IMR-90 (cell line): ENCODE data around the gene GYG2. TPM values are rescaled to one million over a fixed set of nuclear protein-coding genes. Genes with fewer than 3 reads are reported as not detected.

ENCODE experiments used
- ATAC-seq: fragments of 200-7000 bp; cut with Tn5 transposase; 2 replicates; pipeline ENCODE4 v1.9.1; 2020; ENCODE audit warnings: low read depth, mild to moderate bottlenecking, moderate library complexity
- BruUV-seq: library from RNA; stranded (reverse); fragments of 400-500 nt; replicated peaks from 2 replicates; lab custom pipeline; 2021; lab: Mats Ljungman, UMichigan
- CTCF ChIA-PET: fragments of 300-600 bp; formaldehyde crosslinking; extraction: SDS; loops from one replicate; lab custom pipeline; 2021; ENCODE audit warnings: antibody characterized with exemption; lab: Yijun Ruan, JAX
- POLR2A ChIA-PET: fragments of 300-600 bp; sonication (Branson Sonifier 250); formaldehyde crosslinking; loops from one replicate; lab custom pipeline; 2022; ENCODE audit warnings: antibody characterized with exemption; ENCODE audit not compliant: unreplicated experiment; lab: Charles Lee
- DNase-seq: peaks from one replicate; pipeline ENCODE4 v3.0.0; 2013
- H2AFZ ChIP-seq: replicated peaks from 2 replicates; pipeline ENCODE3; 2013; ENCODE audit warnings: low read length, mild to moderate bottlenecking; ENCODE audit not compliant: poor library complexity
- H2AK5ac ChIP-seq: 2 replicates; pipeline ENCODE4 v1.6.1; 2013; ENCODE audit warnings: low read depth, low read length, inconsistent platforms
- H2AK9ac ChIP-seq: replicated peaks from 2 replicates; pipeline ENCODE3; 2013; ENCODE audit warnings: mild to moderate bottlenecking, low read depth, low read length, moderate library complexity; ENCODE audit not compliant: poor library complexity
- H2BK120ac ChIP-seq: 2 replicates; pipeline ENCODE4 v1.6.1; 2013; ENCODE audit warnings: low read depth, low read length, inconsistent platforms
- H2BK15ac ChIP-seq: 3 replicates; pipeline ENCODE4 v1.6.1; 2013; ENCODE audit warnings: low read depth, low read length, inconsistent platforms
- H2BK20ac ChIP-seq: 2 replicates; pipeline ENCODE4 v1.6.1; 2013; ENCODE audit warnings: low read depth, mild to moderate bottlenecking, inconsistent platforms, low read length, moderate library complexity
- H2BK5ac ChIP-seq: 2 replicates; pipeline ENCODE4 v1.6.1; 2013; ENCODE audit warnings: mild to moderate bottlenecking, low read depth, low read length, inconsistent platforms; ENCODE audit not compliant: poor library complexity, severe bottlenecking
- H3K14ac ChIP-seq: replicated peaks from 2 replicates; pipeline ENCODE4 v1.6.1; 2013; ENCODE audit warnings: low read depth, low read length, inconsistent platforms
- H3K18ac ChIP-seq: 2 replicates; pipeline ENCODE4 v1.6.1; 2013; ENCODE audit warnings: low read depth, low read length, control low read depth
- H3K23ac ChIP-seq: 2 replicates; pipeline ENCODE4 v1.6.1; 2013; ENCODE audit warnings: low read depth, low read length, inconsistent platforms
- H3K27ac ChIP-seq: 2 replicates; pipeline ENCODE4 v1.5.1; 2013; ENCODE audit warnings: mild to moderate bottlenecking, control low read depth, low read length; ENCODE audit not compliant: insufficient read depth
- H3K27me3 ChIP-seq: 2 replicates; pipeline ENCODE4 v1.6.1; 2013; ENCODE audit warnings: low read length; ENCODE audit not compliant: control insufficient read depth, insufficient read depth
- H3K36me3 ChIP-seq: 2 replicates; pipeline ENCODE4 v1.6.1; 2013; ENCODE audit warnings: low read length, mixed read lengths; ENCODE audit not compliant: control insufficient read depth, insufficient read depth
- H3K4ac ChIP-seq: 2 replicates; pipeline ENCODE4 v1.6.1; 2013; ENCODE audit warnings: low read depth, low read length, inconsistent platforms
- H3K4me1 ChIP-seq: 2 replicates; pipeline ENCODE4 v1.6.1; 2013; ENCODE audit warnings: low read length, mixed read lengths; ENCODE audit not compliant: control insufficient read depth, insufficient read depth
- H3K4me2 ChIP-seq: 2 replicates; pipeline ENCODE4 v1.6.1; 2013; ENCODE audit warnings: low read depth, mild to moderate bottlenecking, control low read depth, low read length, moderate library complexity
- H3K4me3 ChIP-seq: 2 replicates; pipeline ENCODE4 v1.5.1; 2013; ENCODE audit warnings: low read depth, mild to moderate bottlenecking, control low read depth, low read length, moderate library complexity; ENCODE audit not compliant: insufficient read depth
- H3K56ac ChIP-seq: 2 replicates; pipeline ENCODE4 v1.6.1; 2013; ENCODE audit warnings: low read length, inconsistent platforms; ENCODE audit not compliant: insufficient read depth; ENCODE audit errors: extremely low read depth
- H3K79me1 ChIP-seq, 2 experiments: 2 replicates each; pipeline ENCODE4 v1.6.1; 2013; ENCODE audit warnings: low read length in 2 of 2, inconsistent platforms in 1 of 2, low read depth in 1 of 2
- H3K9ac ChIP-seq: 2 replicates; pipeline ENCODE4 v1.6.1; 2013; ENCODE audit warnings: low read depth, low read length, control low read depth
- H3K9me1 ChIP-seq: 2 replicates; pipeline ENCODE4 v1.6.1; 2013; ENCODE audit warnings: low read length, inconsistent platforms; ENCODE audit not compliant: insufficient read depth
- H3K9me3 ChIP-seq: 2 replicates; pipeline ENCODE4 v1.6.1; 2013; ENCODE audit warnings: low read length; ENCODE audit not compliant: control insufficient read depth, insufficient read depth
- H4K20me1 ChIP-seq: 2 replicates; pipeline ENCODE4 v1.6.1; 2013; ENCODE audit warnings: low read length, inconsistent platforms; ENCODE audit not compliant: insufficient read depth
- H4K5ac ChIP-seq: 2 replicates; pipeline ENCODE4 v1.6.1; 2013; ENCODE audit warnings: mild to moderate bottlenecking, low read depth, low read length, control low read depth
- H4K8ac ChIP-seq, 2 experiments: 2 replicates each; pipeline ENCODE4 v1.6.1; 2013; ENCODE audit warnings: low read depth in 2 of 2, low read length in 2 of 2, control low read depth in 1 of 2, inconsistent platforms in 1 of 2
- H4K91ac ChIP-seq: 2 replicates; pipeline ENCODE4 v1.6.1; 2013; ENCODE audit warnings: low read depth, low read length, inconsistent platforms; ENCODE audit not compliant: insufficient read depth
- CEBPB ChIP-seq: IDR thresholded peaks from 2 replicates; pipeline ENCODE4 v1.6.1; 2012; ENCODE audit warnings: low read depth, low read length, improper control_type of control experiment
- FOS ChIP-seq: fragments of 150-350 bp; IDR thresholded peaks from 2 replicates; pipeline ENCODE4 v1.6.1; 2016; ENCODE audit warnings: low read depth, low read length
- MAFK ChIP-seq: IDR thresholded peaks from 2 replicates; pipeline ENCODE4 v1.6.1; 2012; ENCODE audit warnings: low read depth, low read length, improper control_type of control experiment
- MXI1 ChIP-seq: IDR thresholded peaks from 2 replicates; pipeline ENCODE4 v1.6.1; 2012; ENCODE audit warnings: low read depth, mild to moderate bottlenecking, low read length, moderate library complexity, borderline replicate concordance
- NFE2L2 ChIP-seq: fragments of 150-350 bp; IDR thresholded peaks from 2 replicates; pipeline ENCODE4 v1.6.1; 2016; ENCODE audit warnings: low read depth, mild to moderate bottlenecking, low read length
- USF2 ChIP-seq: fragments of 150-350 bp; IDR thresholded peaks from 2 replicates; pipeline ENCODE4 v1.6.1; 2017; ENCODE audit warnings: mild to moderate bottlenecking, antibody characterized with exemption, low read length, low read depth
- WGBS, 2 experiments: methylation state at CpG; one replicate each; pipeline versions ENCODE4 v1.1.5 to v1.1.7; 2013; ENCODE audit warnings: missing lambda C conversion rate in 2 of 2; ENCODE audit not compliant: insufficient read length in 1 of 2; ENCODE audit errors: extremely low coverage in 2 of 2; 5-methylcytosine and 5-hydroxymethylcytosine counted together
- dilution Hi-C: fragments of 300-500 bp; cut with HindIII; formaldehyde crosslinking; loops from one replicate; pipeline ENCODE4 v1.14.3; 2018; ENCODE audit warnings: low sequenced_read_pairs; ENCODE audit not compliant: unreplicated experiment
- in situ Hi-C: fragments of 300-500 bp; cut with MboI; formaldehyde crosslinking; loops from 3 replicates; pipeline ENCODE4 v1.14.3; 2019; ENCODE audit warnings: low sequenced_read_pairs, inconsistent platforms, mixed read lengths
- intact Hi-C: fragments of 100-400 bp; cut with micrococcal nuclease; formaldehyde crosslinking; loops from 2 replicates; pipeline ENCODE4 v1.10.0; 2022
- polyA plus RNA-seq, 3 experiments: library from polyadenylated mRNA; depleted of rRNA; stranded (reverse); fragments of >200 nt; gene quantifications; 2 replicates each; pipeline ENCODE4 v1.2.3, GENCODE V29; 2012; ENCODE audit warnings: low replicate concordance in 1 of 3
- total RNA-seq: library from RNA; depleted of rRNA; stranded (reverse); fragments of >200 nt; gene quantifications from 2 replicates; pipeline ENCODE4 v1.2.3, GENCODE V29; 2012

Gene GYG2
- total and polyA plus RNA-seq, 2 of the 4 experiments (the other 2 are of a cell fraction): 9.6 to 13.1 TPM

GRCh38 chrX:2820136-2820771, 8.5 kb upstream of the GYG2 start:
- Histone ChIP-seq H4K8ac (no peak overlapping the region), H2AK5ac (no peak overlapping the region), H3K56ac (no peak overlapping the region), H2BK120ac (no peak overlapping the region), H2BK15ac (no peak overlapping the region), H2BK5ac (no peak overlapping the region), H3K27ac (no peak overlapping the region), H3K9ac (no peak overlapping the region), H3K9me3 (no peaks in the 10 kb centered on the region), H3K36me3 (no peaks in the 10 kb centered on the region), H3K79me1 (no peaks in the 10 kb centered on the region), H2AFZ (no peak overlapping the region), H3K4me2 (no peak overlapping the region), H3K4ac (no peak overlapping the region), H2AK9ac (no peak overlapping the region), H3K4me1 (no peaks in the 10 kb centered on the region), H2BK20ac (no peak overlapping the region), H4K5ac (no peak overlapping the region), H3K23ac (no peak overlapping the region), H3K4me3 (no peak overlapping the region), H4K91ac (no peak overlapping the region), H3K14ac (no peak overlapping the region), H3K27me3 (peaks cover 4% of the 10 kb centered on the region; the same call in 1 of the 2 replicates), H3K9me1 (no peaks in the 10 kb centered on the region), H4K20me1 (no peaks in the 10 kb centered on the region), H3K18ac (no peak overlapping the region)
- in situ Hi-C loops: loop anchor here (5.0 to 25.0 kb wide), 3 partner anchors 173 to 1358 kb away; partner anchors contain the start of gene ASMTL
- dilution Hi-C loops: no loop called here
- POLR2A ChIA-PET: interaction anchor here (0.5 kb wide), 1 partner anchor 27 kb away, joined by 3 read pairs; no protein-coding TSS in a partner anchor
- BruUV-seq: no TSS peak
- no peak for TF ChIP-seq USF2
- no peak for TF ChIP-seq FOS
- no peak for TF ChIP-seq MAFK
- TF ChIP-seq NFE2L2: no peak
- TF ChIP-seq CEBPB: no peak
- TF ChIP-seq MXI1: no peak
- 69% methylated on average over 3 of the region's 8 CpGs; no CpG with 5 or more reads in 1 of the 2 experiments for WGBS, 2 experiments
- DNase-seq: no peak
- intact Hi-C loops: no loop called here
- no peak for ATAC-seq
- CTCF ChIA-PET: no interaction called here
